Stimulated activated naive B cell treated with anti-CD40 and anti-IgM and Interleukin-4, amounts not matched to agents 10 μg/mL and 1 μg/mL and 100 μg/mL, for 72 hours (primary cell): ENCODE data around the gene DMC1.

ENCODE experiments used
- ATAC-seq, 2 donors: fragments of 150-1000 bp; cut with Tn5 transposase; replicated peaks; 2 replicates each; pipeline ENCODE4 v1.10.0; 2021; ENCODE audit warnings: moderate library complexity in 1 of 2
- DNase-seq: peaks from one replicate; pipeline ENCODE4 v3.0.0; 2021
- H3K27ac Mint-ChIP-seq: one replicate; pipeline ENCODE4 v1.8.0; 2022; ENCODE audit warnings: mild to moderate bottlenecking, mixed read lengths
- H3K27me3 Mint-ChIP-seq, 2 donors: one replicate each; pipeline ENCODE4 v1.8.0; 2022; ENCODE audit warnings: mixed read lengths in 2 of 2
- H3K36me3 Mint-ChIP-seq, 2 donors: one replicate each; pipeline ENCODE4 v1.8.0; 2022; ENCODE audit warnings: mixed read lengths in 2 of 2, mild to moderate bottlenecking in 1 of 2
- H3K4me1 Mint-ChIP-seq, 2 donors: one replicate each; pipeline ENCODE4 v1.8.0; 2022; ENCODE audit warnings: mixed read lengths in 2 of 2, mild to moderate bottlenecking in 1 of 2
- H3K4me3 Mint-ChIP-seq, 2 donors: one replicate each; pipeline ENCODE4 v1.8.0; 2022; ENCODE audit warnings: mild to moderate bottlenecking in 2 of 2, mixed read lengths in 2 of 2, moderate library complexity in 1 of 2
- H3K9me3 Mint-ChIP-seq, 2 donors: one replicate each; pipeline ENCODE4 v1.8.0; 2022; ENCODE audit warnings: mixed read lengths in 2 of 2, mild to moderate bottlenecking in 1 of 2

Gene DMC1

DNA sequence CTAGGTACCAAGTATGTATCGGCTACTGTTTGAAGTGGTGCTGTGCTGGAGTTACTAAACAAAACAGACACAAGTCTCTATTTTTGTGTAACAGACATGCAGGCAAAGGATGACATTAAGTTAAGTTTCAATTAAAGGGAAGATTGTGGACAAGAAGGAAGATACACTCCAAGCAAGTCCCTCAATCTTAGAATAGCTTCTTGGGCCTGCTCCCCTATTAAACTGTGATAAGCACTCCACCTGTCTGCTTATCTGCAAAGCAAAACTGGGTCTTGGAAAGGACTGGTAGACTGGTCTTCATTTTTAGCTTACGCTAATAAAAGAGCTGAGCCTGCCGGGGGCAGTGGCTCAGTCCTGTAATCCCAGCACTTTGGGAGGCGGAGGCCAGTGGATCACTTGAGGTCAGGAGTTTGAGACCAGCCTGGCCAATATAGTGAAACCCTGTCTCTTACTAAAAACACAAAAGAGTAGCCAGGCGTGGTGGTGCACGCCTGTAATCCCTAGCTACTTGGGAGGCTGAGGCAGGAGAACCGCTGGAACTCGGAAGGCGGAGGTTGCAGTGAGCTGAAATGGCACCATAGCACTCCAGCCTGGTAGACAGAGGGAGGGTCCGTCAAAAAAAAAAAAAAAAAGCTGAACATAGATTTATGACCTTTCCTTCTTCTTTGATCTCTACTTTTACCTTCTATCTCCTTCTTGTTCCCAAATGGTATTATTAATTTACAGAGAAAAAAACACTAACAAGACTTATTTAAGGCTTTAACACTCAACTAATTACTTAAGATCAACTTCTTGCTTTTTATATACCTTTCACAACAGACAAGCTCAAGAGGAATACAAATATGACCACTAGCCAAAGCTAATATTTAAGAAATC lies 67.9 kb downstream of the DMC1 start:
- peaks cover 47 to 62% of the 10 kb centered on the region in 2 donors for H3K36me3 Mint-ChIP-seq
- H3K9me3 Mint-ChIP-seq, result no peaks in the 10 kb centered on the region
- H3K4me3 Mint-ChIP-seq, result peak overlapping the region; percentile 15 to 100
- ATAC-seq, result no peak
- peaks cover 27 to 55% of the 10 kb centered on the region in 2 donors for H3K4me1 Mint-ChIP-seq
- no peaks in the 10 kb centered on the region for H3K27me3 Mint-ChIP-seq
- DNase-seq, result no peak
- peak overlapping the region; percentile 37 for H3K27ac Mint-ChIP-seq

DNA sequence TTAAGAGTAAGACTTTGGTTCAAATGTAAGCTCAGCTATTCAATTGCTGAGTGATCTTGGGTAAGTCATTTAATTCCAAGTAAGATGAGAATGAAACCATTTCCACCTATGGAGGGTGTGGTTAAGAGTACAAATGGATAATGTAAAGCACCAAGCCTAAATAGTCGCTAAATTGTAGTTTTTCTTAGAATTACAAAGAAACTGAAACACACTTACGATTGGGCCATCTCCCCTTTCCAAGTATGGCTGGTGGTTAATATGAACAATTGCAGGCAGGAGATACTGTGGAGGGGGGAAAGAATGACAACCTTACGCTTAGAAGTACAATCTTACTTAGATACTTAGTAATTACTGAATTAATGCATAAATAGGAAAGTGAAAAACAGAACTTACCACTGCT lies 72.1 kb downstream of the DMC1 start:
- peaks cover 12 to 25% of the 10 kb centered on the region in 2 donors for H3K4me1 Mint-ChIP-seq
- H3K9me3 Mint-ChIP-seq, result no peaks in the 10 kb centered on the region
- no peak overlapping the region for H3K27ac Mint-ChIP-seq
- ATAC-seq (no peak), DNase-seq (no peak)
- H3K36me3 Mint-ChIP-seq, result peaks cover 36 to 48% of the 10 kb centered on the region in 2 donors
- no peak overlapping the region for H3K4me3 Mint-ChIP-seq
- H3K27me3 Mint-ChIP-seq, result no peaks in the 10 kb centered on the region

DNA sequence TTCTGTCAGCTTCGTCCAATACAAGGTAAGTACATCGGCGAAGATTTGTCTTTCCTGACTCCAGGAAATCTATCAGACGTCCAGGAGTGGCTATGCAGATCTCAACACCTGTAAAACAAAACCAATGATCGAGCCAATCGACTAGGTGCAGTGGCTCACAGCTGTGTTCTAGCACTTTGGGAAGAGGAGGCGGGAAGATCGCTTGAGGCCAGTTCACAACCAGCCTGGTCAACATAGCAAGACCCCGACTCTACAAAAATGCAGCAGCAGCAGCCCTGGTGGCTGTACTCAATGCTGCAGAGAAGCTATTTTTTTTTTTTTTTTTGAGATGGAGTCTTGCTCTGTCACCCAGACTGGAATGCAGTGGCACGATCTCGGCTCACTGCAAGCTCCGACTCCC lies 75.0 kb downstream of the DMC1 start:
- no peak for ATAC-seq
- H3K4me3 Mint-ChIP-seq, result no peak overlapping the region
- H3K27me3 Mint-ChIP-seq, result no peaks in the 10 kb centered on the region
- H3K36me3 Mint-ChIP-seq, result peaks cover 24 to 34% of the 10 kb centered on the region in 2 donors
- no peak for DNase-seq
- no peak overlapping the region for H3K27ac Mint-ChIP-seq
- H3K9me3 Mint-ChIP-seq, result no peaks in the 10 kb centered on the region
- peaks cover 6 to 11% of the 10 kb centered on the region in 2 donors for H3K4me1 Mint-ChIP-seq

DNA sequence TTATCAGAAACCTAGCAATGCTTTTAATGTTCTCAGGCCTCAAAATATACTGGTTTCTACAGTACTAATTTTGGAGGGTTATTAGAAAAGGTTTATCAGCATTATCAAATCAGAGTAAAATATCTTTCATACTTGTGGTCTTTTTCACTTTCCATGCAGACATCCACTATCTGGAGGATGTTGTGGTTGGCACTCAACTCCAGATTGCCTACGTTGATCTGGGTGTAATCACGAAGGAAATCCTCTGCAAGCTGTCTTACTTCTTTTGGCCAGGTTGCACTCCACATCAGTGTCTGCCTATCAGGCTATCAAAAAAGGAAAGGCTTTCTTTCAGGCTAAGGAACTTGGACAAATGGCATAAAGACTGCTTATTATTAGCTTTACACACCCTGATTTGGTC lies 75.5 kb downstream of the DMC1 start:
- Mint-ChIP-seq H3K4me1 (peaks cover 6 to 15% of the 10 kb centered on the region in 2 donors), H3K27ac (no peak overlapping the region), H3K4me3 (no peak overlapping the region), H3K9me3 (no peaks in the 10 kb centered on the region), H3K27me3 (no peaks in the 10 kb centered on the region), H3K36me3 (peaks cover 26 to 36% of the 10 kb centered on the region in 2 donors)
- DNase-seq (no peak), ATAC-seq (no peak)

DNA sequence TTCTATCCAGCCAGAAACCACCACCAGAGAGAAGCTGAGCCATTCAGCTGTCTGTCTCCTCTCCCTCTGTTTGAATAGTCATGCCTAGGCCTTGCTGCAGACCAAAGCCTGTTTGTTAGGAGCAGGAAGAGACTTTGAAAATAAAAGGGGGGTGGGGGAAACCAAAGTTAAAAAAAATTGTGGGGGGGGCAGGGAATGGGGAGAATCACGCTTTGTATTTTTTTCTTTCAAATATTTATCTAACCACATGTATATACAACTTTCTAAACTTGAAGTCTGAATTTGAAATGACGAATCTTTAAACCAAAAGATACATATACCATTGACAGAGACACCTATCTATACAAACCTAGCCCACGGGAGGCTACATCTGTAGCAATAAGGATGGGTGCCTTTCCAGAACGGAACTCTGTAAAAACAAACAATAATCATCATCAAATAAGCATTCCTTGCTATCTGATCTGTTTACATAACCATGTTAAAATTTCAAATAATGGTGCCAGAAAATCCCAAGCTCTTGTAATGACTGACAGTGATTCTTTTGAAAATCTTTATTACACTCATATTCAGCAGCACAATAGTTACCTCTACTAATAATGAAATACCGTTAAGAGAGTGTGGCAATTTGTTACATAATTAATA lies 78.2 kb downstream of the DMC1 start:
- H3K27me3 Mint-ChIP-seq, result no peaks in the 10 kb centered on the region
- DNase-seq, result no peak
- H3K9me3 Mint-ChIP-seq, result no peaks in the 10 kb centered on the region
- no peak for ATAC-seq
- no peak overlapping the region for H3K27ac Mint-ChIP-seq
- H3K4me3 Mint-ChIP-seq, result no peak overlapping the region
- H3K36me3 Mint-ChIP-seq, result peaks cover 27 to 41% of the 10 kb centered on the region in 2 donors
- H3K4me1 Mint-ChIP-seq, result peaks cover 7 to 19% of the 10 kb centered on the region in 2 donors

DNA sequence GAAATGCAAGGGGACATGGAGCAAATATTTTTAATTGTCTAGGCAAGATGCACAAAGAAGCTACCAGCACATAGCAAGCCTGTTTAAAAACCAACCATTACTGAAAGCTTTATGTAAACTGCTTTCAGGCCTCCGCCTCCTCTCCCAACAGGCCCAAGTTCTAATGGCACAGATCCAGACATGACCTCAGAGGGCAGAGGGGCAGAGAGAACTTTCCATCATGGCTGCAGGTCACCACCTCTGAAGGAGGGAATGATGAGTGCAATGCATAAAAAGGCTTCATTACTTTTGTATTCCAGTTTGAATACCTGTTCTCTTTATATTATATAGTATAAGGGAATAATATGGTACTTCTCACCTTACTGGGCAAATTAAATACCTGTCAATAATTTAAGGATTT lies 79.1 kb downstream of the DMC1 start:
- DNase-seq (no peak), ATAC-seq (no peak)
- Mint-ChIP-seq H3K4me3 (no peak overlapping the region), H3K27me3 (no peaks in the 10 kb centered on the region), H3K9me3 (no peaks in the 10 kb centered on the region), H3K36me3 (peaks cover 33 to 45% of the 10 kb centered on the region in 2 donors), H3K27ac (peak overlapping the region; percentile 69), H3K4me1 (peaks cover 9 to 22% of the 10 kb centered on the region in 2 donors)

DNA sequence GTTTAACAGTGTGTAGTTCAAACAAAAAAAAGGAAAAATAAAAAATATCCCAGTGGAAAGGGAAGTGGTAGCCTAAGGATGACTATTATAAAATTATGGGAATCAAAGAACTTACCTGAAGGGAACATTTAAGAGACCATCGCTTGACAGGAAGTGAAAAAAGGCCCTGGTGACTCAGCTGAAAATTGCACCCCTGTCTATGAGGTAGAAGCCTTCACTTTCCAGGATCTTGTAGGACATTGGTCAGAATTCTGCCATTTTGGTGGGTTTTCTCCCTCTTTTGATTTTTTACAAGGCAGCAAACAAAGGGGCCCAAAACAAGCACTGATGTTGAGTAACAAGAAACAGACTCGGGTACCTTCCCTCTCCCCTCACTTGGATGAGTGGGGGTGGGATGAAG lies 79.5 kb downstream of the DMC1 start:
- peaks cover 7 to 22% of the 10 kb centered on the region in 2 donors for H3K4me1 Mint-ChIP-seq
- DNase-seq (no peak), ATAC-seq (peak; percentile 36 to 45)
- peak overlapping the region; percentile 69 for H3K27ac Mint-ChIP-seq
- peaks cover 35 to 46% of the 10 kb centered on the region in 2 donors for H3K36me3 Mint-ChIP-seq
- no peaks in the 10 kb centered on the region for H3K9me3 Mint-ChIP-seq
- no peak overlapping the region for H3K4me3 Mint-ChIP-seq
- no peaks in the 10 kb centered on the region for H3K27me3 Mint-ChIP-seq

DNA sequence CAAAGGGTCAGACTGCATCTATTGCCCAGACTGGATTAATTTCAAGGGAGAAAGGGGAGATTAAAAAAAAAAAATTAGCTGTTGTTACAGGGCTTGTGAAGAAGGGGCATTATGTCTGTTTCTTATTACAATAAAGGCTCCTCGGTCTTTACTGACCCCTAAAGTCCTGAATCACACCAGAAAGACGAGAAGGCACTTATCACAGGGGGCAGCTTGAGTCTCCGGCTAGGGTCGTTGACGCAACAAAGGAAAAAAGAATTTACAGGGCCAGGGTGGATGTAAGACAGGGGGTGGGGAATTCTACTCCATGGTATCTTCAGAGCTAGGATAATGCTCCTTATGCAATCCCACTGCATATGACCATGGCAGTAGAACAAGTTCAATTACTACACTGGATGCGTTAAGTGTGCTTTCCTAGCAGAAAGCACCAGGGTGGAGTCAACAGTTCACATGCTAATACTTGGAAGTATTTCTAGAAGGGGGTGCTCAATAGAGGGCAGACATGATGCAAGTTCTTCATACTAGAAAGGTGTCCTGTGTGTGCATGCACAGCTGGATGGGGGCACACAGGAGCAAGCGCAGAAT lies 80.3 kb downstream of the DMC1 start:
- peaks cover 7 to 22% of the 10 kb centered on the region in 2 donors for H3K4me1 Mint-ChIP-seq
- H3K36me3 Mint-ChIP-seq, result peaks cover 36 to 51% of the 10 kb centered on the region in 2 donors
- H3K27ac Mint-ChIP-seq, result peak overlapping the region; percentile 84
- no peaks in the 10 kb centered on the region for H3K9me3 Mint-ChIP-seq
- H3K27me3 Mint-ChIP-seq, result no peaks in the 10 kb centered on the region
- DNase-seq (no peak), ATAC-seq (no peak)
- no peak overlapping the region for H3K4me3 Mint-ChIP-seq

DNA sequence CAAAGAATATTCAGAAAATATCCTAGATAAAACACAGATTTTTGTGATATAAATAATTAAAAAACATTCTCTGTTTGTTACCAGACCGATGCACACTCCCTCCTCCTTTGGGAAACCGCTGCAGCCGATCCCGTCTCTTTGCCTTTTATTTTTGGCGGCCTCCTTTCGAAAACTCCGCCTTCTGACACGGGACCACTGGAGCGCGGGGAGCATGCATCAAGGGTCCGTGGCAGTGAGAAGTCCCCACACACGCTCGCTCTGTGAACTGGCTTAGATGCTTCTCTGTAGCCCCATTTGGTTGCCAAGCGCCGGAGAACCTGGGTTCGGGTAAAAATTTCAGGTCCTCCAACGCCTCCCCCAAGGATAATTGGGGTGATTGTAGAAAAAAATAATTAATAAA lies 80.8 kb downstream of the DMC1 start:
- H3K4me3 Mint-ChIP-seq, result no peak overlapping the region
- H3K9me3 Mint-ChIP-seq, result no peaks in the 10 kb centered on the region
- peaks cover 7 to 24% of the 10 kb centered on the region in 2 donors for H3K4me1 Mint-ChIP-seq
- H3K27ac Mint-ChIP-seq, result no peak overlapping the region
- peaks cover 39 to 54% of the 10 kb centered on the region in 2 donors for H3K36me3 Mint-ChIP-seq
- ATAC-seq, result no peak
- H3K27me3 Mint-ChIP-seq, result no peaks in the 10 kb centered on the region
- DNase-seq, result no peak

DNA sequence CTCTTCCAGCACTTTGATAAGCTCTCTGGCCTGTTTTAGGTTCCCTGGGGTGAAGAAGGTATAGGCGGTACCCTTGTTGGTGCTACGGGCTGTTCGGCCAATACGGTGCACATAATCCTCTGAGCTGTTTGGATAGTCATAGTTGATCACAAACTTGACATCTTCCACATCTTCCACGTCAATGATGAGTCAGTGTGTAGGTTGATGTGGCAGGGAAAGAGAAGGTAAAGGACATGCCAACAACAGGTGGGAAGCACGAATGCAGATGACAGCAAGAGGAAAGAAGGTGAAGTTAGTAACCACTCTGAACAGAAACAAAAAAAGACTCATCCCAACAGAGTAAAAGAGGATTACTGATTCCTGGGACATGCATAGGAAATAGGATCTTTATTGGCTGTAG lies 82.0 kb downstream of the DMC1 start:
- no peaks in the 10 kb centered on the region for H3K9me3 Mint-ChIP-seq
- no peak for DNase-seq
- peaks cover 39 to 58% of the 10 kb centered on the region in 2 donors for H3K36me3 Mint-ChIP-seq
- H3K4me3 Mint-ChIP-seq, result no peak overlapping the region
- no peaks in the 10 kb centered on the region for H3K27me3 Mint-ChIP-seq
- ATAC-seq, result no peak
- H3K27ac Mint-ChIP-seq, result no peak overlapping the region
- H3K4me1 Mint-ChIP-seq, result peaks cover 7 to 28% of the 10 kb centered on the region in 2 donors

DNA sequence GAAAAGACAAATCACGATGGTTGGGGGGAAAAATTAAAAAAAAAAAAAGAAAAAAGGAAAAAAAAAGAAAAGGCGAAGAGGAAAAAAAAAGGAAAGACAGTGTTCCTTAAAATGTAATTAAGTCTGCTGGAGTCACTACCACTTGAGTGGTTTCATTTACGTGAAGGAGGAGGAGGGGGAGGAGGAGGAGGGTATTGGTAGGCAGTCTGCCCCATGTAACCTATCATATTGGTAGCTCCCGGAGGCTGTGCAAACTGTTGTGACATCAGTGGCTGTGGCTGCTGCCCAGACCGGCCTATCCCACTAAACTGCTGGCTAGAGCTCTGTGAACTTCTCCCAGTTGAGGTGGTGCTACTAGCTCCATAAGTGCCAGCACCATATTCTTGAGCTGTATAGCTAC lies 84.2 kb downstream of the DMC1 start:
- H3K4me1 Mint-ChIP-seq, result peaks cover 7 to 27% of the 10 kb centered on the region in 2 donors
- H3K27ac Mint-ChIP-seq, result no peak overlapping the region
- no peak for DNase-seq
- no peaks in the 10 kb centered on the region for H3K27me3 Mint-ChIP-seq
- H3K4me3 Mint-ChIP-seq, result no peak overlapping the region
- H3K9me3 Mint-ChIP-seq, result no peaks in the 10 kb centered on the region
- no peak for ATAC-seq
- H3K36me3 Mint-ChIP-seq, result peaks cover 57 to 75% of the 10 kb centered on the region in 2 donors

DNA sequence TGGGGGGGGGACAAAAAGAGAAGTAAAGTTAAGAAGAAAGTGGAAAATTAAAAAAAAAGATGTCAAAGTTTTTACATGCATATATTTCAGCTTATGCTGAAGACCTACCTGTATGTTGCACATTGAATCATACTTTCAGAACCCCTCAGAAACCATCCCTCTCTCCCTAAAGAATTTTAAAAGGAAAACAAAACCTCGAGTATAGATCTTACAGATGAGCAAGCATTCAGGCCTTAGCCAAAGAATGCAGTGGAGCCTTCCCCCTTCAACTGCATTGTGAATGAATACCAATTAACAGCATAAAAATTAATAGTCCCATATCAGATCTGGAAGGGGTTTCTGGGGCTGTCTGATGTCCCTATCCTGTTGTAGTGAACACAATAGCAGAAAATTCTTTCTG lies 85.7 kb downstream of the DMC1 start:
- no peaks in the 10 kb centered on the region for H3K27me3 Mint-ChIP-seq
- ATAC-seq (no peak), DNase-seq (no peak)
- no peak overlapping the region for H3K4me3 Mint-ChIP-seq
- no peaks in the 10 kb centered on the region for H3K9me3 Mint-ChIP-seq
- peaks cover 47 to 64% of the 10 kb centered on the region in 2 donors for H3K36me3 Mint-ChIP-seq
- peaks cover 4 to 16% of the 10 kb centered on the region in 2 donors for H3K4me1 Mint-ChIP-seq
- peak overlapping the region; percentile 68 for H3K27ac Mint-ChIP-seq

DNA sequence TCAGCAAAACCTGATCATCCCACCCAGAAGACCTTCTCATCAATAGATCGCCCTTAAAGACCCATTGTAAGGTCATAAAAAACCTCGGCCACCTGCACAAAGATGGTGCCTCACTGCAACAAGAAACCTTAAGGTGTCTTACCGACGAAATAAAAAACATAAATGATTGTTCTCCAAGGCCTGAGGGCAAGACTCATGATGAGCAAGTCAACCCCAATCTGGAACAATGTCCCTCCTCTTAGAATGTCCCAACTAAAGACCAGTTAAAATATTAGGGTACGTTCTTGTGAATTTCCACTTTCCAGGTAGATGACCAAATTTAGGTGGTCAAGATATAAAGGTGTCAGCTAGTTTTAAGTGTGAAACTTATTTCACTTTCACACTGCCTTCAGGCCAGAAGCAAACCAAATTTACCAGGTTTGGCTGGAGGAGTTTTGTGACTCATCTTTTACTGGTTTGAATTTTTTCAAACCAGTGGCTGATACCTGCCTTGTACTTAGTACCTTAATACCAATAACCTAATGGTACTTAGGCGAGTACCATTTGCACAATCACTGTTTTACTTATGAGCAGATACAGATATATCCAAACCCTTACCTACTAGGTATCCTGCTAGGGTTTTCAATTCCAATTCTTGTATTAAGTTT lies 87.2 kb downstream of the DMC1 start:
- ATAC-seq (no peak), DNase-seq (no peak)
- Mint-ChIP-seq H3K27ac (peak overlapping the region; percentile 77), H3K9me3 (no peaks in the 10 kb centered on the region), H3K27me3 (no peaks in the 10 kb centered on the region), H3K36me3 (peaks cover 40 to 52% of the 10 kb centered on the region in 2 donors), H3K4me1 (peaks cover 2 to 12% of the 10 kb centered on the region in 2 donors), H3K4me3 (no peak overlapping the region)

DNA sequence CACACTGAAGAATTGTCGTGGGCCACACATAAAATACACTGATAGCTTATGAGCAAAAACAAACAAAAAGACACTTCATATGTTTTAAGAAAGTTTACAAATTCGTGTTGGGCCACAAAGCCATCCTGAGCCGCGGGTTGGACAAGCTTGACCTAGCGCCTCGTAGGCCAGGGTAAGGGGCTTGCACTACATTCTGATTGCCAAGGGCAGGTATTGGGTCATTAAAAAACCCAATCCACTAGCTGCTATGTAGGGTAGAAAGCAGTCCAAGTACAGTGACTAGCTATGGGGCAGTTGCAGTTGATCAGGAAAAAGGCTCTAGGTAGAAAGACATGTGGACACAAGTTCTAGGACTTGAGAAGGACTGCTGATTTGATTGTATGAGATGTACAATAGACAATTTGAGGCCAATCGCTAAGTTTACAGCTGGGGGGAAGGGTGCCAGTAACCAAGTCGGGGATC lies 88.1 kb downstream of the DMC1 start:
- Mint-ChIP-seq H3K36me3 (peaks cover 39 to 50% of the 10 kb centered on the region in 2 donors), H3K9me3 (no peaks in the 10 kb centered on the region), H3K4me1 (peaks cover 1 to 10% of the 10 kb centered on the region in 2 donors), H3K27ac (no peak overlapping the region), H3K27me3 (no peaks in the 10 kb centered on the region), H3K4me3 (no peak overlapping the region)
- no peak for ATAC-seq
- no peak for DNase-seq
